ENCODE measurements around the gene CERT1.

DNA sequence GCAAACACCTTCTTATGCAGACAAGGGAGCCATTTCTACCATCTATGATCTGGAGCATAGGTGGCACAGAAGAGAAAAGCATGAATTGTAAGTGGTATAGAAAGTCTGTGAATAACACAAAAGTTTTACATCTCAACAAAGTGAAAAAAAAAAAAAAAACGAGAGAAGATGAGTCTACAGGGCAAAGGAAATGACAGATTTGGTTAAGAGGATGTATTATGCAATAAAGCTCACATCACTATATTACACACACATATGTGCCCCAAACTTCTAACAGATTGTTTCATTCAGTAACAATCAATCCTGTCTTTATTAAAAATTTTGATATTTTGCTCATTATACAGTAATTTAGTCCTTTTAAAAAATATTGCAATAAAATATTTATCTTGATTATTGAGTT is 49.8 kb downstream of the CERT1 start:
- TF ChIP-seq, protein P1, sequence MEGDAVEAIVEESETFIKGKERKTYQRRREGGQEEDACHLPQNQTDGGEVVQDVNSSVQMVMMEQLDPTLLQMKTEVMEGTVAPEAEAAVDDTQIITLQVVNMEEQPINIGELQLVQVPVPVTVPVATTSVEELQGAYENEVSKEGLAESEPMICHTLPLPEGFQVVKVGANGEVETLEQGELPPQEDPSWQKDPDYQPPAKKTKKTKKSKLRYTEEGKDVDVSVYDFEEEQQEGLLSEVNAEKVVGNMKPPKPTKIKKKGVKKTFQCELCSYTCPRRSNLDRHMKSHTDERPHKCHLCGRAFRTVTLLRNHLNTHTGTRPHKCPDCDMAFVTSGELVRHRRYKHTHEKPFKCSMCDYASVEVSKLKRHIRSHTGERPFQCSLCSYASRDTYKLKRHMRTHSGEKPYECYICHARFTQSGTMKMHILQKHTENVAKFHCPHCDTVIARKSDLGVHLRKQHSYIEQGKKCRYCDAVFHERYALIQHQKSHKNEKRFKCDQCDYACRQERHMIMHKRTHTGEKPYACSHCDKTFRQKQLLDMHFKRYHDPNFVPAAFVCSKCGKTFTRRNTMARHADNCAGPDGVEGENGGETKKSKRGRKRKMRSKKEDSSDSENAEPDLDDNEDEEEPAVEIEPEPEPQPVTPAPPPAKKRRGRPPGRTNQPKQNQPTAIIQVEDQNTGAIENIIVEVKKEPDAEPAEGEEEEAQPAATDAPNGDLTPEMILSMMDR (IDR thresholded peaks at IDR 0.05), result no peak
- no peak for TF ChIP-seq POLR2A (IDR thresholded peaks at IDR 0.05; ENCODE audit: low read depth)
- TF ChIP-seq EP300 (IDR thresholded peaks at IDR 0.05), result no peak
- TF ChIP-seq POLR2AphosphoS5 (IDR thresholded peaks at IDR 0.05), result no peak

Data from esophagus muscularis mucosa (tissue), 4 donors.